GM12891 (cell line): ENCODE measurements around the gene PLP2.

ENCODE experiments used
- POLR2A ChIP-seq: IDR thresholded peaks from 2 replicates; pipeline ENCODE4 v1.6.1; 2011; ENCODE audit warnings: low read depth, low read length, control low read depth
- TAF1 ChIP-seq: IDR thresholded peaks from 2 replicates; pipeline ENCODE4 v1.6.1; 2011; ENCODE audit warnings: low read depth, low read length, control low read depth

GRCh38 chrX:49176421-49177326 lies 5.0 kb downstream of the PLP2 start:
- no peak for TF ChIP-seq TAF1
- TF ChIP-seq POLR2A, result no peak
